Measurements from ENCODE around the gene SMCP.

GRCh38 chr1:152873495-152873894 is 4.6 kb upstream of the SMCP start:
- TF ChIP-seq, protein P1, sequence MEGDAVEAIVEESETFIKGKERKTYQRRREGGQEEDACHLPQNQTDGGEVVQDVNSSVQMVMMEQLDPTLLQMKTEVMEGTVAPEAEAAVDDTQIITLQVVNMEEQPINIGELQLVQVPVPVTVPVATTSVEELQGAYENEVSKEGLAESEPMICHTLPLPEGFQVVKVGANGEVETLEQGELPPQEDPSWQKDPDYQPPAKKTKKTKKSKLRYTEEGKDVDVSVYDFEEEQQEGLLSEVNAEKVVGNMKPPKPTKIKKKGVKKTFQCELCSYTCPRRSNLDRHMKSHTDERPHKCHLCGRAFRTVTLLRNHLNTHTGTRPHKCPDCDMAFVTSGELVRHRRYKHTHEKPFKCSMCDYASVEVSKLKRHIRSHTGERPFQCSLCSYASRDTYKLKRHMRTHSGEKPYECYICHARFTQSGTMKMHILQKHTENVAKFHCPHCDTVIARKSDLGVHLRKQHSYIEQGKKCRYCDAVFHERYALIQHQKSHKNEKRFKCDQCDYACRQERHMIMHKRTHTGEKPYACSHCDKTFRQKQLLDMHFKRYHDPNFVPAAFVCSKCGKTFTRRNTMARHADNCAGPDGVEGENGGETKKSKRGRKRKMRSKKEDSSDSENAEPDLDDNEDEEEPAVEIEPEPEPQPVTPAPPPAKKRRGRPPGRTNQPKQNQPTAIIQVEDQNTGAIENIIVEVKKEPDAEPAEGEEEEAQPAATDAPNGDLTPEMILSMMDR (IDR thresholded peaks at IDR 0.05) = no peak
- TF ChIP-seq EZH2 (IDR thresholded peaks at IDR 0.05; ENCODE audit: borderline replicate concordance, insufficient read depth, low read depth, low read length, poor library complexity, severe bottlenecking) = no peak
